Erythroblast (primary cell): ENCODE data around the gene PLEKHO2.
"Not testable (repeated sequence)": the region's sequence is repeated elsewhere in the genome, so short reads cannot be mapped to it uniquely, and the experiment has no call there.

Experiments
- DNase-seq, 2 experiments: peaks; one replicate each; lab custom pipeline; 2025; lab: John Stamatoyannopoulos, UW
- GATA1 ChIP-seq: IDR thresholded peaks from 2 replicates; pipeline ENCODE4 v1.6.1; 2011; ENCODE audit warnings: low read depth, mild to moderate bottlenecking, control low read depth, low read length, moderate library complexity
- POLR2A ChIP-seq: IDR thresholded peaks from 2 replicates; pipeline ENCODE4 v1.6.1; 2011; ENCODE audit warnings: mild to moderate bottlenecking, low read length

The PLEKHO2 gene

GRCh38 chr15:64809649-64810496 lies 31.8 kb upstream of the PLEKHO2 start:
- TF ChIP-seq GATA1 (no peak), POLR2A (no peak)
- DNase-seq, result peak; percentile 60 to 81

GRCh38 chr15:64810497-64811326 lies 31.0 kb upstream of the PLEKHO2 start:
- TF ChIP-seq GATA1 (no peak), POLR2A (no peak)
- no peak for DNase-seq

- TF ChIP-seq POLR2A, result no peak
- peak; percentile 66 to 82 for DNase-seq
Observed at GRCh38 chr15:64813075-64813474, 28.6 kb upstream of the PLEKHO2 start.

GRCh38 chr15:64814283-64814682 lies 27.4 kb upstream of the PLEKHO2 start:
- DNase-seq, result not testable (repeated sequence)

- not testable (repeated sequence) for DNase-seq
Observed at GRCh38 chr15:64814965-64815364, 26.8 kb upstream of the PLEKHO2 start.

- no peak for DNase-seq
Observed at GRCh38 chr15:64816452-64816851, 25.3 kb upstream of the PLEKHO2 start.

GRCh38 chr15:64824929-64825430 lies 16.7 kb upstream of the PLEKHO2 start:
- DNase-seq, result peak; percentile 63 to 76
- TF ChIP-seq POLR2A (no peak), GATA1 (no peak)

More at GRCh38 chr15:64816452-64816851, 25.3 kb upstream of the PLEKHO2 start:
- TF ChIP-seq GATA1, result no peak
- no peak for TF ChIP-seq POLR2A

- DNase-seq, result peak; percentile 98 to 99
- TF ChIP-seq GATA1 (no peak), POLR2A (peak; percentile 91)
Observed at GRCh38 chr15:64825431-64826294, 16.1 kb upstream of the PLEKHO2 start, which contains the start of gene PIF1. Gene PIF1 (minus strand): TSS chr15:64825647. CDS start chr15:64824335, 1,312 bp downstream.

GRCh38 chr15:64828985-64829384 lies 12.7 kb upstream of the PLEKHO2 start:
- DNase-seq, result no peak
- TF ChIP-seq POLR2A, result no peak
- TF ChIP-seq GATA1, result no peak

GRCh38 chr15:64833690-64834089 lies 8.0 kb upstream of the PLEKHO2 start:
- TF ChIP-seq GATA1 (no peak), POLR2A (no peak)
- no peak for DNase-seq

GRCh38 chr15:64836023-64836536 lies 5.6 kb upstream of the PLEKHO2 start:
- TF ChIP-seq POLR2A (no peak), GATA1 (no peak)
- DNase-seq, result no peak

- TF ChIP-seq GATA1 (no peak), POLR2A (no peak)
- no peak for DNase-seq
Observed at GRCh38 chr15:64837502-64837901, 4.2 kb upstream of the PLEKHO2 start.

- TF ChIP-seq GATA1, result no peak
- no peak for TF ChIP-seq POLR2A
- no peak for DNase-seq
Observed at GRCh38 chr15:64841060-64841343, 713 bp upstream of the PLEKHO2 start.
